Stimulated activated CD4-positive, alpha-beta T cell treated with anti-CD3 and anti-CD28 coated beads, TNF-alpha, amount 100 ng/mL, for 4 hours (primary cell): ENCODE results near the gene GPR176.

ENCODE experiments used
- DNase-seq, 3 experiments: peaks; one replicate each; pipeline ENCODE4 v3.0.0-alpha.2; 2020; ENCODE audit warnings: low read depth in 3 of 3

Gene GPR176

DNA sequence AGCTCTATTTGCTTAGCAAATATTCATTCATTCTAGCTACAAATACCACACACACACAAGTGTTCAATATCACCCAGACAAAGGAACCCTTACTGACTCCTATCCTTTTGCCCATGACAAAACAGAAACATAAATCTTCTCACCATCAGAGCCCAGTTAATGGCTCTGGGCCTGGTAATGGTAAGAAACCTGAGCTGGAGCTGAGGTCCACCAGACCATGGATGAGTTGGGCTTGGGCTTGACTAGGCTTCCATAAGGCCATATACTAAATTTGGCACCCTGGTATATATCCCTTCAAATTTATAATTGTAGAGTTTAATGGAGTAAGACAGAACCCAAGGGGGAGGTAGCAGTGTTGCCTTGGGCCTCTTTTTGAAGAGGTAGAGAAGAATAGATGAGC, 29.4 kb downstream of the GPR176 start:
- no peak for DNase-seq

- DNase-seq: no peak
Observed at GRCh38 chr15:39889601-39890000, 30.5 kb downstream of the GPR176 start.

- DNase-seq: no peak
Observed at GRCh38 chr15:39888809-39889208, 31.3 kb downstream of the GPR176 start.

DNA sequence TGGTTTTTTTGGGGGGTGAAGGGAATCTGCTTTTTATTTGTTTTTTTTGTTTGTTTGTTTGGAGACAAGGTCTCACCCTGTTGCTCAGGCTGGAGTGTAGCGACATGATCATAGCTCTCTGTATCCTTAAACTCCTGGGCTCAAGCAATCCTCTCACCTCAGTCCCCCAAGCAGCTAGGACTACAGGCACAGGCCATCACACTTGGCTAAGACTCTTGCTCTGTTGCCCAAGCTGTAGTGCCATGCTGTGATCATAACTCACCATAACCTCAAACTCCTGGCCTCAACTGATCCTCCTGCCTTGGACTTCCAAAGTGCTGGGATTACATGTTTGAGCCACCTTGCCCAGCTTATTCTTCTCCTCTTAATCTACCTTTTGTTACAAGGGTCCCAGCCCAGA, 31.8 kb downstream of the GPR176 start:
- DNase-seq: no peak

GRCh38 chr15:39887832-39888231, 32.2 kb downstream of the GPR176 start:
- no peak for DNase-seq

- DNase-seq: no peak
Observed at GRCh38 chr15:39887211-39887610, 32.9 kb downstream of the GPR176 start.

- no peak for DNase-seq
Observed at GRCh38 chr15:39886418-39886817, 33.6 kb downstream of the GPR176 start.

- DNase-seq: no peak
Observed at GRCh38 chr15:39885099-39885777, 34.8 kb downstream of the GPR176 start.

DNA sequence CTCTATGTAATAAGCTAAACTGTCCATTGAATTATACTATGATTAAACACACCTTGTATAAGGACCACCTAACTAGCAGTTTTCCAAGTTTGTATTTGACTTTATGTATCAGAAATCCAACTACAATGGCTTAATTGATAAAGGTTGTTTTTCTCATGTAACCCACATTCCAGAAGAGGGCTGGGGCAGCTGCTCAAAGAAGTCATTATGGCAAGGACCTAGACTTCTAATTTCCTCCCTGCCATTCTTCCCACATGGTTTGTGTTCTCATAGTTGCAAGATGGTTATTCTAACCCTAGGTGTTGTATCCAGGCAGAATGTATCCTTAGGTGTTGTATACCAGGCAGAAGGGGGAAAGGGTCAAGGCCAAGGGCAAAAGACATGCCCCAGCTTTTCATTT, 35.7 kb downstream of the GPR176 start:
- no peak for DNase-seq

DNA sequence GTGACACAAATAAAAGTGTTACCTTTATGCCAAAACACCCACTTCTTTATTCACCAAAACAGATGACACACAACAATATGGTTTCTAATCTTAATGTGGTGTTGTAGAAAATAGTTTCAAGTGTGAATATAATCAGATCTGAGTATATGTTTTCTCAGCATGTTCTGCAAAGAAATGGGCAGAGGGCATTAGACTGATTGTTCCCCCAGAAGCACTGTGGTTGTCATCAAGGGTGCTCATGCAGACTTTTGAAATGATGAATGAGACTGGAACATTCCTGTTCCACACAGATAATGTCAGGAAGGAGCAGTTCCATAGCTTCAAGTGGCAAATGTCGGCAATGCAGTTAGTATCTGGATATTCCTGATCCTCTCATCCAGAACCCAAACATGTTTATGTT, 37.5 kb downstream of the GPR176 start:
- no peak for DNase-seq

GRCh38 chr15:39881790-39882189, 38.3 kb downstream of the GPR176 start:
- DNase-seq: no peak

- no peak for DNase-seq
Observed at GRCh38 chr15:39880718-39881387, 39.2 kb downstream of the GPR176 start.

GRCh38 chr15:39878406-39878785, 41.7 kb downstream of the GPR176 start:
- DNase-seq: no peak

DNA sequence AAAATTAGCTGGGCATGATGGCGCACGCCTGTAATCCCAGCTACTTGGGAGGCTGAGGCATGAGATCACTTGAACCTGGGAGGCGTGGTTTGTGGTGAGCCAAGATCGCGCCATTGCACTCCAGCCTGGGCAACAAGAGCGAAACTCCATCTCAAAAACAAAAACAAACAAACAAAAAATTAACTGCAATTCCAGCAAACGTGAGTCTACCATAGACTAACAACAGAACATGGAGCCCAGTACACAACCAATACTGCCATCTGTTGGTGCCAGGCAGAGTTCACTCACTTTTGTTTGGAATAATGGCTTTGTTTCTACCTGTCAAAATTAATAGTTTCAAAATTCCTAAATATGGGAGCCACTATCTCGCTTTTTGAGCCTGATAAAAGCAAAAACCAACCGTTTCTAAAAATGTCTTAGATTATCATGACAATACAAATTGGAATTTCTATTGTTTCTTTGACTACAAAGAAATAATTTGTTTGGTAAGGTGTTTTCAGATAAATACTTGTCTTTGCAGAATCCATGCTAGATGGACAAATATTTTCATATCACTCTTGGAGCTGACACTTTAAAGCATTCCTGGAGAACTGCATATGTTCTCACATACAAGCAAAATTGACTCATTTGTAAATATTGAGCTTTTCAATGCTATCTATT, 45.0 kb downstream of the GPR176 start:
- no peak for DNase-seq

GRCh38 chr15:39873978-39874377, 46.1 kb downstream of the GPR176 start:
- DNase-seq: no peak

DNA sequence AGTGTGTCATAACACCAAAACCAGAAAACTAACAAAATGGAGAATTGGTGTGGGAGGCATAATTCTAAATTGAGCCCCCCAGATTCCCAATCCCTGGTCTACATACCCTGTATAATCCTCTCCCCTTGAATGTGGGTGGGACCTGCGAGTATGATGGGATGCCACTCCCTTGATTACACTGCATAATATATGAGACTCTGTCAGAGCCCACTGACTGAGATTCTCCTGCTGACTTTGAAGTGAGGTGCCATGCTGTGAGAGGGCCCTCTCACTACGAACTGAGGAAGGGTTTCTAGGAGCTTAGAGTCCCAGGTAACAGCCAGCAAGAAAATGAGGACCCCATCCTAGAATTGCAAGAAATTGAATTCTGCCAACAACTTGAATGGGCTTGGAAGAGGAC, 49.5 kb downstream of the GPR176 start:
- DNase-seq: no peak

DNA sequence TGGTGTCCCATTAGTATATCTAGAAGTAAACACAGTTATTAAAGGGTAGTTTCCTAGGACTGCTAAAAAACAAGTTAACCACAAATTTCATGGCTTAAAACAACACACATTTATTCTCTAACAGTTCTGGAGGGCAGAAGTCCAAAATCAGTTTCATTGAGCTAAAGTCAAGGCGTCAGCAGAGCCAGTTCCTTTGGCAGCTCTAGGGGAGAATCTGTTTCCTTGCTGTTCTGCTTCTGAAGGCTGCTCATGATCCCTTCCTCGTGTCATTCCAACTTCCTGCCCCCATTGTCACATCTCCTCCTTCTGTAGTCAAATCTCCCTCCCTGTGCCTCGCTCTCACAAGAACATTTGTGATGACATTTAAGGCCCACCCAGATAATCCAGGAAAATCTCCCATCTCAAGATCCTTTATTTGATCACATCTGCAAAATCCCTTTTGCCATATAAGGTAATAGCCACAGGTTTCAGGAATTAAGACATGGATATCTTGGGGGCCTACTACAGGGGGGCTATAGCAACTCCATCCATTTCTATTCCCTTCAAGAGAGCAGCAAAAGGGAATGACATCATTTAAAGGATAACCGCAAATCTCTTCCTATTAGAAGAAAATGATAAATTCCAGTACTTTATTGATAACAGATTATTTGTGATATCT, 50.1 kb downstream of the GPR176 start:
- no peak for DNase-seq

GRCh38 chr15:39869254-39869653, 50.8 kb downstream of the GPR176 start:
- DNase-seq: no peak

GRCh38 chr15:39868396-39868795, 51.7 kb downstream of the GPR176 start:
- DNase-seq: no peak

DNA sequence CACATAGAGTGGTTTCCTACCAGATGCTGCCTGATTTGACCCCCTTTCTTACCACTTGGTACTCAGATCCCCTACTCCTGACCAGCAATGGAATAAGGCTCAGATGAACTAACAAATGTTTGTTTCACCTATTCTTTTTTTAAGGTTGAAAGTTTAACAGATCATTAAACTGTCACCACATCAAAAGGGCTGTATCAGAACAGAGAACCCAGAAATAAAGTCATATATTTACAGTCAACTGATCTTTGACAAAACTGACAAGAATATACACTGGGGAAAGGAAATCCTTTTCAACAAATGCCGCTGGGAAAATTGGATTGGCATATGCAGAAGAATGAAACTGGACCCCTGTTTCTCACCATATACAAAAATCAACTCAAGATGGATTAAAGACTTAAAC, 56.0 kb downstream of the GPR176 start:
- no peak for DNase-seq

DNA sequence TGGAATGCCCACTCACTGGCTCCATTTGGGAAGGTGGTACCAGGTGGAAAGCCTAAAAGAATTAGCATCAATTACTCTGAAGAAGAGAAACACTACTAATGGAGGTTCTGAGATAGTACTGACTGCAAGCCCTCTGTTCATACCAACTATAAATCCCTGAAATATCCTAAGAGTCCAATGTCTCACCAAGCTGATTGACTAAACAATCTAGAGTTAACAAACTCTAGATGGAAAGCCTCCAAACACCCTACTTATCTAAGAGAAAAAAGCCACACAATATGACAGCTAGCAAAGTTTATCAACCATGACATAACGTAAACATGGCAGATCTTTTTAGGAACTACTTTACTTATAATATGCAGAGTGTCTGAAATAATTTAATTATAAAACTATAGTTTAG, 59.2 kb downstream of the GPR176 start:
- no peak for DNase-seq

GRCh38 chr15:39860200-39860599, 59.9 kb downstream of the GPR176 start:
- DNase-seq: no peak

DNA sequence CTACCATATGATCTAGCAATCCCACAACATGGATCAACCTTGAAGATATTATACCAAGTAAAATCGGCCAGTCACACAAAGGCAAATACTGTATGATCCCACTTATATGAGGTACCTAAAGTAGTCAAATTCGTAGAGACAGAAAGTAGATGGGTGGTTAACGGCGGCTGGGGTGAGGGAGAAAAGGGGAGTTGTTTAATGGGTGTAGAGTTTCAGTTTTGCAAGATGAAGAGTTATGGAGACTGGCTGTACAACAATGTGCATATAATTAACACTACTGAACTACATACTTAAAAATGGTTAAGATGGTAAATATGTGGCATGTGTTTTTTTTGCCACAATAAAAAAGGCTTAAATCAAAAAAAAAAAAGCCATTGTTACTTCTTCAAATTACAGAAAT, 60.4 kb downstream of the GPR176 start:
- no peak for DNase-seq
